ENCODE data around the gene GABRD. TPM values are rescaled to one million over a fixed set of nuclear protein-coding genes. Genes with fewer than 3 reads are reported as not detected.

GABRD gene
- total and polyA plus RNA-seq, 2 experiments from 2014 or later: 2.1 to 5.1 TPM

DNA sequence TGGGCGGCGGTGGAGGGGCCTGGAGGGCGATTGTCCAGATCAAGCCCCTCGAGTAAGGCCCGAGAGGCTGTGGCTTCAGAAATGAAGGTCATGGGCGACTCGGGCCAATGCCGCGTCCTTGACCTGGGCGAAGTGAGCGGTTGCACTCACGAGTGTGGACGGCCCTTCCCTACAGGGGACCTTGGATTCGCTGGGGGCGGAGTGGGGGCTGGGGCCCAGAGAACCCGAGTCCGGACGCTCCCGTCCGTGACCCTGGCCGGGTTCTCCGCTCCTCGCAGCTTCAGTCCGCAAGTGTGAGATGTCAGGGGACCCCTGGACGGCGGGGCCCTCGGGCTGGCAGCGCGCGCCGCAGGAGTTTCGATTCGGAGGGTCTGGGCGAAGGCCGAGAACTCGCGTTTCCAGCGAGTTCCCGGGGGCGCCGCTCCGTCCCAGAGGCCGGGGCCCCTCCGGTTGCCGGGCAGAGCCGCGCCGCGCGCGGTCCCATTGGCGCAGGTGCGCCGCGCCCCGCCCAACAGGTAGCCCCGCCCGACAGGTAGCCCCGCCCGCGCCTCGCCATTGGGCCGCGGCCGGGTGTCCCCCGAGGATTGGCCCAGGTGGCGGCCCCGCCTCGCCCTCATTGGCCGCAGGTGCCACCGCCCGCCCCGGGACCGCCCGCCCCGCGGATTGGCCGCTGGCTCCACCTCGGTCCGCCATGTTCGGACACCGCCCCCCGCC, 30.7 kb downstream of the GABRD start, which contains the start of gene PRKCZ:
TSS of gene PRKCZ (plus strand) at position 694 of the 714 bp plus-strand sequence. CDS start 220 bp downstream, outside the sequence.
- peak within 1 kb of the TSS; percentile 82 for H3K4me3 Mint-ChIP-seq
- Histone ChIP-seq H2AFZ (peak within 1 kb of the TSS; percentile 91), H3K9me2 (ENCODE audit: insufficient read depth) (no peaks in the 10 kb centered on the region), H3F3A (replicated peaks; ENCODE audit: low read depth) (peaks cover 18% of the 10 kb centered on the region), H3K4me3 (peak within 1 kb of the TSS; percentile 92), H3K4me2 (peak within 1 kb of the TSS; percentile 96), H3K27ac (ENCODE audit: low read depth) (peak within 1 kb of the TSS; percentile 93), H3K4me1 (ENCODE audit: insufficient read depth) (peaks cover 25% of the 10 kb centered on the region; the same call in 1 of the 2 replicates), H3K36me3 (ENCODE audit: insufficient read depth) (no peaks in the 10 kb centered on the region), H3K27me3 (ENCODE audit: insufficient read depth) (no peaks in the 10 kb centered on the region), H3K79me2 (replicated peaks; ENCODE audit: insufficient read depth) (peaks cover 38% of the 10 kb centered on the region), H4K20me1 (replicated peaks; ENCODE audit: insufficient read depth) (peaks cover 23% of the 10 kb centered on the region)
- peak; percentile 96 for DNase-seq (ENCODE audit: low spot score)
- peaks cover 2% of the 10 kb centered on the region; the same call in 1 of the 3 replicates for H3K36me3 Mint-ChIP-seq (ENCODE audit: low read depth)
- H3K27me3 Mint-ChIP-seq (ENCODE audit: insufficient read depth, low read depth, poor library complexity): peaks cover 26% of the 10 kb centered on the region
- H3K27ac Mint-ChIP-seq: peak within 1 kb of the TSS; percentile 89
- peak; percentile 56 for ATAC-seq
- TF ChIP-seq JUNB (IDR thresholded peaks at IDR 0.05; ENCODE audit: unreplicated experiment) (no peak), STAT1 (IDR thresholded peaks at IDR 0.05; ENCODE audit: unreplicated experiment) (no peak), POLR2AphosphoS5 (IDR thresholded peaks at IDR 0.05; ENCODE audit: low read depth) (peak; percentile 59)
- TF ChIP-seq, protein P1, sequence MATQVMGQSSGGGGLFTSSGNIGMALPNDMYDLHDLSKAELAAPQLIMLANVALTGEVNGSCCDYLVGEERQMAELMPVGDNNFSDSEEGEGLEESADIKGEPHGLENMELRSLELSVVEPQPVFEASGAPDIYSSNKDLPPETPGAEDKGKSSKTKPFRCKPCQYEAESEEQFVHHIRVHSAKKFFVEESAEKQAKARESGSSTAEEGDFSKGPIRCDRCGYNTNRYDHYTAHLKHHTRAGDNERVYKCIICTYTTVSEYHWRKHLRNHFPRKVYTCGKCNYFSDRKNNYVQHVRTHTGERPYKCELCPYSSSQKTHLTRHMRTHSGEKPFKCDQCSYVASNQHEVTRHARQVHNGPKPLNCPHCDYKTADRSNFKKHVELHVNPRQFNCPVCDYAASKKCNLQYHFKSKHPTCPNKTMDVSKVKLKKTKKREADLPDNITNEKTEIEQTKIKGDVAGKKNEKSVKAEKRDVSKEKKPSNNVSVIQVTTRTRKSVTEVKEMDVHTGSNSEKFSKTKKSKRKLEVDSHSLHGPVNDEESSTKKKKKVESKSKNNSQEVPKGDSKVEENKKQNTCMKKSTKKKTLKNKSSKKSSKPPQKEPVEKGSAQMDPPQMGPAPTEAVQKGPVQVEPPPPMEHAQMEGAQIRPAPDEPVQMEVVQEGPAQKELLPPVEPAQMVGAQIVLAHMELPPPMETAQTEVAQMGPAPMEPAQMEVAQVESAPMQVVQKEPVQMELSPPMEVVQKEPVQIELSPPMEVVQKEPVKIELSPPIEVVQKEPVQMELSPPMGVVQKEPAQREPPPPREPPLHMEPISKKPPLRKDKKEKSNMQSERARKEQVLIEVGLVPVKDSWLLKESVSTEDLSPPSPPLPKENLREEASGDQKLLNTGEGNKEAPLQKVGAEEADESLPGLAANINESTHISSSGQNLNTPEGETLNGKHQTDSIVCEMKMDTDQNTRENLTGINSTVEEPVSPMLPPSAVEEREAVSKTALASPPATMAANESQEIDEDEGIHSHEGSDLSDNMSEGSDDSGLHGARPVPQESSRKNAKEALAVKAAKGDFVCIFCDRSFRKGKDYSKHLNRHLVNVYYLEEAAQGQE (IDR thresholded peaks at IDR 0.05; ENCODE audit: unreplicated experiment): no peak
- no peaks in the 10 kb centered on the region; the same call in 2 of the 3 replicates for H3K9me3 Mint-ChIP-seq
- peaks cover 22% of the 10 kb centered on the region for H3K4me1 Mint-ChIP-seq

DNA sequence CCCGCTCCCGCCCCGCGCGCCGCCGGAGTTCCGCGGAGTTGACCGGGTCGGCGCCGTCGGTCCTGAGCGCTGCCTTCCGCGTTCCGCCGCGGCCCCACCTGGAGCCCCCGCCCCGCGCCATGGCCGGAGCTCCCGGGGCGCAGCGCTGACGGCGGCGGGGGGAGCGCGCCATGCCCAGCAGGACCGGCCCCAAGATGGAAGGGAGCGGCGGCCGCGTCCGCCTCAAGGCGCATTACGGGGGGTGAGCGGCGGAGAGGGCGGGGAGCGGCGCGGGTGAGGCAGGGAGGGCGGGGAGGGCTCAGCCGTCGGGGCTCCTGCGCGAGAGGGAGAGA, 31.3 kb downstream of the GABRD start:
- H3K36me3 ChIP-seq (ENCODE audit: insufficient read depth): no peaks in the 10 kb centered on the region
- no peaks in the 10 kb centered on the region for H3K9me2 ChIP-seq (ENCODE audit: insufficient read depth)
- H3K27me3 Mint-ChIP-seq (ENCODE audit: insufficient read depth, low read depth, poor library complexity): peaks cover 23% of the 10 kb centered on the region
- no peaks in the 10 kb centered on the region for H3K27me3 ChIP-seq (ENCODE audit: insufficient read depth)
- no peak overlapping the region for H3K27ac Mint-ChIP-seq
- no peak overlapping the region for H2AFZ ChIP-seq
- peaks cover 18% of the 10 kb centered on the region for H3F3A ChIP-seq (replicated peaks; ENCODE audit: low read depth)
- DNase-seq (ENCODE audit: low spot score): peak; percentile 55
- H3K4me1 Mint-ChIP-seq: peaks cover 22% of the 10 kb centered on the region
- peaks cover 4% of the 10 kb centered on the region; the same call in 1 of the 3 replicates for H3K36me3 Mint-ChIP-seq (ENCODE audit: low read depth)
- peak overlapping the region; percentile 92 for H3K4me3 ChIP-seq
- no peak overlapping the region for H3K27ac ChIP-seq (ENCODE audit: low read depth)
- peaks cover 25% of the 10 kb centered on the region; the same call in 1 of the 2 replicates for H3K4me1 ChIP-seq (ENCODE audit: insufficient read depth)
- H4K20me1 ChIP-seq (replicated peaks; ENCODE audit: insufficient read depth): peaks cover 25% of the 10 kb centered on the region
- ATAC-seq: no peak; the same call in 2 of the 3 replicates
- H3K4me2 ChIP-seq: peak overlapping the region; percentile 96
- H3K79me2 ChIP-seq (replicated peaks; ENCODE audit: insufficient read depth): peaks cover 40% of the 10 kb centered on the region
- H3K4me3 Mint-ChIP-seq: peak overlapping the region; percentile 72; the same call in 2 of the 3 replicates
- H3K9me3 Mint-ChIP-seq: no peaks in the 10 kb centered on the region; the same call in 2 of the 3 replicates
- TF ChIP-seq, protein P2, sequence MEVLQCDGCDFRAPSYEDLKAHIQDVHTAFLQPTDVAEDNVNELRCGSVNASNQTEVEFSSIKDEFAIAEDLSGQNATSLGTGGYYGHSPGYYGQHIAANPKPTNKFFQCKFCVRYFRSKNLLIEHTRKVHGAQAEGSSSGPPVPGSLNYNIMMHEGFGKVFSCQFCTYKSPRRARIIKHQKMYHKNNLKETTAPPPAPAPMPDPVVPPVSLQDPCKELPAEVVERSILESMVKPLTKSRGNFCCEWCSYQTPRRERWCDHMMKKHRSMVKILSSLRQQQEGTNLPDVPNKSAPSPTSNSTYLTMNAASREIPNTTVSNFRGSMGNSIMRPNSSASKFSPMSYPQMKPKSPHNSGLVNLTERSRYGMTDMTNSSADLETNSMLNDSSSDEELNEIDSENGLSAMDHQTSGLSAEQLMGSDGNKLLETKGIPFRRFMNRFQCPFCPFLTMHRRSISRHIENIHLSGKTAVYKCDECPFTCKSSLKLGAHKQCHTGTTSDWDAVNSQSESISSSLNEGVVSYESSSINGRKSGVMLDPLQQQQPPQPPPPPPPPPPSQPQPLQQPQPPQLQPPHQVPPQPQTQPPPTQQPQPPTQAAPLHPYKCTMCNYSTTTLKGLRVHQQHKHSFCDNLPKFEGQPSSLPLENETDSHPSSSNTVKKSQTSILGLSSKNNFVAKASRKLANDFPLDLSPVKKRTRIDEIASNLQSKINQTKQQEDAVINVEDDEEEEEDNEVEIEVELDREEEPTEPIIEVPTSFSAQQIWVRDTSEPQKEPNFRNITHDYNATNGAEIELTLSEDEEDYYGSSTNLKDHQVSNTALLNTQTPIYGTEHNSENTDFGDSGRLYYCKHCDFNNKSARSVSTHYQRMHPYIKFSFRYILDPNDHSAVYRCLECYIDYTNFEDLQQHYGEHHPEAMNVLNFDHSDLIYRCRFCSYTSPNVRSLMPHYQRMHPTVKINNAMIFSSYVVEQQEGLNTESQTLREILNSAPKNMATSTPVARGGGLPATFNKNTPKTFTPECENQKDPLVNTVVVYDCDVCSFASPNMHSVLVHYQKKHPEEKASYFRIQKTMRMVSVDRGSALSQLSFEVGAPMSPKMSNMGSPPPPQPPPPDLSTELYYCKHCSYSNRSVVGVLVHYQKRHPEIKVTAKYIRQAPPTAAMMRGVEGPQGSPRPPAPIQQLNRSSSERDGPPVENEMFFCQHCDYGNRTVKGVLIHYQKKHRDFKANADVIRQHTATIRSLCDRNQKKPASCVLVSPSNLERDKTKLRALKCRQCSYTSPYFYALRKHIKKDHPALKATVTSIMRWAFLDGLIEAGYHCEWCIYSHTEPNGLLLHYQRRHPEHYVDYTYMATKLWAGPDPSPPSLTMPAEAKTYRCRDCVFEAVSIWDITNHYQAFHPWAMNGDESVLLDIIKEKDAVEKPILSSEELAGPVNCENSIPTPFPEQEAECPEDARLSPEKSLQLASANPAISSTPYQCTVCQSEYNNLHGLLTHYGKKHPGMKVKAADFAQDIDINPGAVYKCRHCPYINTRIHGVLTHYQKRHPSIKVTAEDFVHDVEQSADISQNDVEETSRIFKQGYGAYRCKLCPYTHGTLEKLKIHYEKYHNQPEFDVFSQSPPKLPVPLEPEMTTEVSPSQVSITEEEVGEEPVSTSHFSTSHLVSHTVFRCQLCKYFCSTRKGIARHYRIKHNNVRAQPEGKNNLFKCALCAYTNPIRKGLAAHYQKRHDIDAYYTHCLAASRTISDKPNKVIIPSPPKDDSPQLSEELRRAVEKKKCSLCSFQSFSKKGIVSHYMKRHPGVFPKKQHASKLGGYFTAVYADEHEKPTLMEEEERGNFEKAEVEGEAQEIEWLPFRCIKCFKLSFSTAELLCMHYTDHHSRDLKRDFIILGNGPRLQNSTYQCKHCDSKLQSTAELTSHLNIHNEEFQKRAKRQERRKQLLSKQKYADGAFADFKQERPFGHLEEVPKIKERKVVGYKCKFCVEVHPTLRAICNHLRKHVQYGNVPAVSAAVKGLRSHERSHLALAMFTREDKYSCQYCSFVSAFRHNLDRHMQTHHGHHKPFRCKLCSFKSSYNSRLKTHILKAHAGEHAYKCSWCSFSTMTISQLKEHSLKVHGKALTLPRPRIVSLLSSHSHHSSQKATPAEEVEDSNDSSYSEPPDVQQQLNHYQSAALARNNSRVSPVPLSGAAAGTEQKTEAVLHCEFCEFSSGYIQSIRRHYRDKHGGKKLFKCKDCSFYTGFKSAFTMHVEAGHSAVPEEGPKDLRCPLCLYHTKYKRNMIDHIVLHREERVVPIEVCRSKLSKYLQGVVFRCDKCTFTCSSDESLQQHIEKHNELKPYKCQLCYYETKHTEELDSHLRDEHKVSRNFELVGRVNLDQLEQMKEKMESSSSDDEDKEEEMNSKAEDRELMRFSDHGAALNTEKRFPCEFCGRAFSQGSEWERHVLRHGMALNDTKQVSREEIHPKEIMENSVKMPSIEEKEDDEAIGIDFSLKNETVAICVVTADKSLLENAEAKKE (CRISPR knock-in tag; IDR thresholded peaks at IDR 0.05): no peak
- no peak for TF ChIP-seq NANOG (IDR thresholded peaks at IDR 0.05; ENCODE audit: borderline replicate concordance)
- TF ChIP-seq EZH2 (IDR thresholded peaks at IDR 0.05; ENCODE audit: low read depth, unreplicated experiment): no peak
- TF ChIP-seq CREB1 (CRISPR knock-in tag; IDR thresholded peaks at IDR 0.05; ENCODE audit: low read depth): no peak
- no peak for TF ChIP-seq ZNF114 (CRISPR knock-in tag; IDR thresholded peaks at IDR 0.05)
- TF ChIP-seq STAT1 (IDR thresholded peaks at IDR 0.05; ENCODE audit: unreplicated experiment): no peak
- TF ChIP-seq JUNB (IDR thresholded peaks at IDR 0.05; ENCODE audit: unreplicated experiment): no peak
- TF ChIP-seq POLR2AphosphoS5 (IDR thresholded peaks at IDR 0.05; ENCODE audit: low read depth): no peak
- TF ChIP-seq ZNF331 (CRISPR knock-in tag; IDR thresholded peaks at IDR 0.05; ENCODE audit: low read depth): no peak
